DOHH2 (cell line): ENCODE data around the gene RIBC2.

ENCODE experiments used
- H3F3A ChIP-seq: fragments of 200-600 bp; sonication (generic), shearing (Covaris generic); 2 replicates; pipeline ENCODE4 v1.6.0; 2016; ENCODE audit warnings: antibody characterized with exemption, mild to moderate bottlenecking; ENCODE audit not compliant: control insufficient read depth, insufficient read depth
- H3K27ac ChIP-seq: fragments of 200-600 bp; sonication (generic); 2 replicates; pipeline ENCODE4 v1.5.1; 2014; ENCODE audit warnings: low read depth, mild to moderate bottlenecking, low read length, moderate library complexity
- H3K27me3 ChIP-seq: fragments of 200-600 bp; sonication (generic); 2 replicates; pipeline ENCODE4 v1.6.1; 2014; ENCODE audit warnings: mild to moderate bottlenecking, low read length, mixed read lengths; ENCODE audit not compliant: control insufficient read depth
- H3K36me3 ChIP-seq: fragments of 200-600 bp; sonication (generic); 2 replicates; pipeline ENCODE4 v1.6.1; 2014; ENCODE audit warnings: mild to moderate bottlenecking, low read length, moderate library complexity, mixed read lengths; ENCODE audit not compliant: control insufficient read depth
- H3K4me1 ChIP-seq: fragments of 200-600 bp; sonication (generic); 2 replicates; pipeline ENCODE4 v1.6.1; 2014; ENCODE audit warnings: mild to moderate bottlenecking, low read length, mixed read lengths; ENCODE audit not compliant: control insufficient read depth
- H3K4me2 ChIP-seq: fragments of 200-600 bp; sonication (generic); 2 replicates; pipeline ENCODE4 v1.6.0; 2014; ENCODE audit warnings: mild to moderate bottlenecking, low read length, moderate library complexity
- H3K4me3 ChIP-seq: fragments of 200-600 bp; sonication (generic); 2 replicates; pipeline ENCODE4 v1.5.1; 2014; ENCODE audit warnings: mild to moderate bottlenecking, low read length, mixed read lengths
- H3K79me2 ChIP-seq: fragments of 200-600 bp; sonication (generic); 2 replicates; pipeline ENCODE4 v1.6.1; 2014; ENCODE audit warnings: mild to moderate bottlenecking, low read length, mixed read lengths; ENCODE audit not compliant: control insufficient read depth
- H3K9me2 ChIP-seq: fragments of 200-600 bp; sonication (generic); replicated peaks from 2 replicates; pipeline ENCODE4 v1.6.1; 2014; ENCODE audit warnings: mild to moderate bottlenecking, low read length, mixed read lengths; ENCODE audit not compliant: control insufficient read depth
- H3K9me3 ChIP-seq: fragments of 200-600 bp; sonication (generic); 2 replicates; pipeline ENCODE4 v1.6.1; 2014; ENCODE audit warnings: antibody characterized with exemption, low read length, mixed read lengths; ENCODE audit not compliant: control insufficient read depth, insufficient read depth
- H4K20me1 ChIP-seq: fragments of 200-600 bp; sonication (generic); 2 replicates; pipeline ENCODE4 v1.6.0; 2014; ENCODE audit warnings: low read depth, mild to moderate bottlenecking, antibody characterized with exemption, low read length, moderate library complexity; ENCODE audit not compliant: control insufficient read depth, insufficient read depth
- EZH2phosphoT487 ChIP-seq: fragments of 200-600 bp; sonication (generic); IDR thresholded peaks from 2 replicates; pipeline ENCODE4 v1.6.1; 2017; ENCODE audit warnings: borderline replicate concordance, mild to moderate bottlenecking, antibody characterized with exemption, low read length, moderate library complexity, mixed read lengths
- TF ChIP-seq, protein P1 (sequence below): fragments of 200-600 bp; sonication (generic); IDR thresholded peaks from one replicate; pipeline ENCODE4 v1.5.1; 2014; ENCODE audit warnings: antibody characterized with exemption, mild to moderate bottlenecking, low read depth, low read length; ENCODE audit not compliant: poor library complexity, severe bottlenecking

The RIBC2 gene

DNA sequence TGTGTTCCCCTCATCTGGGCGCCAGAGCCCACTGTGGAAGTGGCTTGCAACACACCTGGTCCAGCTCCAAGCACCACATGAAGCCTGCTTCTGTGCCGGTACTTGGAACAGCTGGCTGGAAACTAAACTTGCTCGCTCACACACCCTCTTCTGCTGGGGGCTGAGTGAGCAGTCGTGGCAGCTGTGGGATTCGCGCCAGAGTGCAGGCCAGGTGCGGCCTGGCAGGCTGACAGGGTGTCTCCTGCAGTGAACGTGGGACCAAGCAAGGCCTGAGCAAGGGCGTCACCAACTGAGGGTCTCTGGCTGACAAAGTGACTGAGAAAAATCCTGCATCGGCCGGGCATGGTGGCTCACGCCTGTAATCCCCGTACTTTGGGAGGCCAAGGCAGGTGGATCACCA, 15.3 kb upstream of the RIBC2 start:
- Histone ChIP-seq H3K27ac (no peak overlapping the region), H3K9me3 (no peaks in the 10 kb centered on the region), H3K79me2 (no peaks in the 10 kb centered on the region), H3K4me2 (no peak overlapping the region), H3K4me1 (no peaks in the 10 kb centered on the region), H3F3A (no peaks in the 10 kb centered on the region), H3K36me3 (no peaks in the 10 kb centered on the region), H3K27me3 (peaks cover 15% of the 10 kb centered on the region), H4K20me1 (no peaks in the 10 kb centered on the region), H3K4me3 (no peak overlapping the region), H3K9me2 (no peaks in the 10 kb centered on the region)
- TF ChIP-seq EZH2phosphoT487 = no peak
- TF ChIP-seq, protein P1, sequence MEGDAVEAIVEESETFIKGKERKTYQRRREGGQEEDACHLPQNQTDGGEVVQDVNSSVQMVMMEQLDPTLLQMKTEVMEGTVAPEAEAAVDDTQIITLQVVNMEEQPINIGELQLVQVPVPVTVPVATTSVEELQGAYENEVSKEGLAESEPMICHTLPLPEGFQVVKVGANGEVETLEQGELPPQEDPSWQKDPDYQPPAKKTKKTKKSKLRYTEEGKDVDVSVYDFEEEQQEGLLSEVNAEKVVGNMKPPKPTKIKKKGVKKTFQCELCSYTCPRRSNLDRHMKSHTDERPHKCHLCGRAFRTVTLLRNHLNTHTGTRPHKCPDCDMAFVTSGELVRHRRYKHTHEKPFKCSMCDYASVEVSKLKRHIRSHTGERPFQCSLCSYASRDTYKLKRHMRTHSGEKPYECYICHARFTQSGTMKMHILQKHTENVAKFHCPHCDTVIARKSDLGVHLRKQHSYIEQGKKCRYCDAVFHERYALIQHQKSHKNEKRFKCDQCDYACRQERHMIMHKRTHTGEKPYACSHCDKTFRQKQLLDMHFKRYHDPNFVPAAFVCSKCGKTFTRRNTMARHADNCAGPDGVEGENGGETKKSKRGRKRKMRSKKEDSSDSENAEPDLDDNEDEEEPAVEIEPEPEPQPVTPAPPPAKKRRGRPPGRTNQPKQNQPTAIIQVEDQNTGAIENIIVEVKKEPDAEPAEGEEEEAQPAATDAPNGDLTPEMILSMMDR = no peak

DNA sequence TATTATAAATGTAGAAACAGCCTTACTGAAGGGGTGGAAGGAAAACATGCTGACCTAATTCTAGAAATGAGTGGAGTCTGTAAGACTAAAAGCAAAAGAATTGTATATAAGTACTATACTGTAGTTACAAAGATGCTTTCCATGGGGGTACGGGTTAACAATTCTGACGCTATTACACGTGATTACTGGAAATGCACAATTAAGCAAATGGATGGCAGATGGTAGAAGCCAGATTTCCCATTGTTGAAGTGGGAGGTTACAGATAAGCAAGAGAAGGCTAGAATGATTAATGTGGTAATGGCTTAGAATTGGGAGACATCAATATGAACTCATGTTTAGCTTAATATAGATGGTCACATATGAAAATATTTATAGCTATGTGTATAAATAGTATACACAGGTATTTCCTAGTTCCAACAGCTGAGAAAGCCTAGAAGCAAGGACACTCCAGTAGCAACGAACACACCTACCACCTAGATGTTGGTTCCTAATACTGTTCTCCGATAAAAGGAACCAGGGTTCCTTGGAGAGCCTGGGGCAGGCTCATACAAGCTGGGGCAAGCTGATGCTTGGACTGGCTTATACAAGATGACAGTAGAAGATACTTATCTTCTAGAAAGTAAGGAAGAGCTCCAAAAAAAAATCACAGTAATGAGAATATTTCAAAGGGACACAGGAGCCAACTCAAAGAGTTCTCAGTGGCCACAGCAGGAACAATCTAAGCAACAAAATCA, 13.6 kb upstream of the RIBC2 start:
- Histone ChIP-seq H3K4me3 (no peak overlapping the region), H3K9me3 (no peaks in the 10 kb centered on the region), H3K27me3 (peaks cover 15% of the 10 kb centered on the region), H3K4me2 (no peak overlapping the region), H4K20me1 (no peaks in the 10 kb centered on the region), H3K27ac (no peak overlapping the region), H3K36me3 (no peaks in the 10 kb centered on the region), H3K4me1 (no peaks in the 10 kb centered on the region), H3K9me2 (no peaks in the 10 kb centered on the region), H3F3A (no peaks in the 10 kb centered on the region), H3K79me2 (no peaks in the 10 kb centered on the region)
- TF ChIP-seq, protein P1 = no peak
- TF ChIP-seq EZH2phosphoT487 = no peak

DNA sequence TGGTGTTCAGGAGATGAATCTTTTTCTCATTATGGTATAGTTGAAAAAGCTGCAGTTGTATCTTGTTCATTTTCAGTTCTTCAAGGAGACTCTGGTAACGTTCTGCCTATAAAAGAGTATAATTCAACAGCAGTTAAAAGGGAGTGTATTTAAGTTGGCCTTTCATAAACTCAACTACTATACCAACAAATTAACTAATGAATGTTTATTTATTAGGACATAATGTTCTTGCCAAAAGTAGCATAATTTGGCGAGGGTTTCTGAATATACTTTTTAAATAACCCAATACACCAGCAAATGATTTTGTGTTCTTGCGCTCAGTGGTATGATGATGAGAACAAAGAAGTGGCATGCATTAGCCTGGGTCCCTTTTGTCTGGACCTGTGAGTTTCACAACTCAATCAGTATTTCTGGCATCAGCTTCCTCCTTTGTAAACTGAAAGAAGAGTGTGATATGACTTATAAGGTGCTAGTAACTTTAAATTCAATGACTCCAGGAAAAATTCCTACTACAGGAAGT, 11.0 kb upstream of the RIBC2 start:
- no peak for TF ChIP-seq EZH2phosphoT487
- TF ChIP-seq, protein P1 = no peak
- no peak overlapping the region for H3K4me2 ChIP-seq
- H4K20me1 ChIP-seq = no peaks in the 10 kb centered on the region
- no peaks in the 10 kb centered on the region for H3K4me1 ChIP-seq
- peaks cover 15% of the 10 kb centered on the region for H3K27me3 ChIP-seq
- no peaks in the 10 kb centered on the region for H3K79me2 ChIP-seq
- no peak overlapping the region for H3K4me3 ChIP-seq
- H3K9me2 ChIP-seq = no peaks in the 10 kb centered on the region
- H3F3A ChIP-seq = no peaks in the 10 kb centered on the region
- no peaks in the 10 kb centered on the region for H3K36me3 ChIP-seq
- H3K9me3 ChIP-seq = no peaks in the 10 kb centered on the region
- no peak overlapping the region for H3K27ac ChIP-seq
